Measurements from ENCODE around the gene RPAP2. TPM values are rescaled to one million over a fixed set of nuclear protein-coding genes. Genes with fewer than 3 reads are reported as not detected.

Gene RPAP2
- total RNA-seq, 1 donor = 8.7 TPM

GRCh38 chr1:92445865-92446264, 147.0 kb downstream of the RPAP2 start:
- Histone ChIP-seq H3K4me2 (ENCODE audit: insufficient read depth, low read length) (no peak overlapping the region), H3K27ac (ENCODE audit: low read depth, low read length) (no peak overlapping the region), H3K4me3 (ENCODE audit: insufficient read depth, low read length) (no peak overlapping the region), H4K20me1 (ENCODE audit: insufficient read depth, low read length) (no peaks in the 10 kb centered on the region), H3K4me1 (ENCODE audit: insufficient read depth, low read length) (peaks cover 2% of the 10 kb centered on the region), H3K27me3 (ENCODE audit: insufficient read depth, low read length) (no peaks in the 10 kb centered on the region), H3K9me3 (ENCODE audit: low read depth, low read length) (no peaks in the 10 kb centered on the region), H2AFZ (ENCODE audit: low read length) (no peak overlapping the region), H3K79me2 (ENCODE audit: insufficient read depth, low read length) (no peaks in the 10 kb centered on the region), H3K36me3 (ENCODE audit: insufficient read depth, low read length) (no peaks in the 10 kb centered on the region)
- no peak for TF ChIP-seq CTCF (IDR thresholded peaks at IDR 0.05; ENCODE audit: extremely low read depth, low read depth, low read length)
- DNase-seq (ENCODE audit: insufficient read length, low spot score, missing footprints) = no peak

- no peaks in the 10 kb centered on the region for H4K20me1 ChIP-seq (ENCODE audit: insufficient read depth, low read length)
- peak; percentile 89 for DNase-seq (ENCODE audit: insufficient read length, low spot score, missing footprints)
- H3K4me3 ChIP-seq (ENCODE audit: insufficient read depth, low read length) = peak overlapping the region; percentile 25
- H3K4me1 ChIP-seq (ENCODE audit: insufficient read depth, low read length) = peaks cover 2% of the 10 kb centered on the region
- H3K79me2 ChIP-seq (ENCODE audit: insufficient read depth, low read length) = no peaks in the 10 kb centered on the region
- no peak overlapping the region for H3K27ac ChIP-seq (ENCODE audit: low read depth, low read length)
- no peak for TF ChIP-seq CTCF (IDR thresholded peaks at IDR 0.05; ENCODE audit: extremely low read depth, low read depth, low read length)
- no peak overlapping the region for H2AFZ ChIP-seq (ENCODE audit: low read length)
- H3K4me2 ChIP-seq (ENCODE audit: insufficient read depth, low read length) = no peak overlapping the region
- no peaks in the 10 kb centered on the region for H3K9me3 ChIP-seq (ENCODE audit: low read depth, low read length)
- no peaks in the 10 kb centered on the region for H3K27me3 ChIP-seq (ENCODE audit: insufficient read depth, low read length)
- no peaks in the 10 kb centered on the region for H3K36me3 ChIP-seq (ENCODE audit: insufficient read depth, low read length)
Observed at GRCh38 chr1:92446546-92446945, 147.7 kb downstream of the RPAP2 start.

GRCh38 chr1:92447033-92447681, 148.3 kb downstream of the RPAP2 start:
- TF ChIP-seq CTCF (IDR thresholded peaks at IDR 0.05; ENCODE audit: extremely low read depth, low read depth, low read length) = no peak
- no peak overlapping the region for H2AFZ ChIP-seq (ENCODE audit: low read length)
- DNase-seq (ENCODE audit: insufficient read length, low spot score, missing footprints) = no peak
- no peaks in the 10 kb centered on the region for H3K9me3 ChIP-seq (ENCODE audit: low read depth, low read length)
- H3K36me3 ChIP-seq (ENCODE audit: insufficient read depth, low read length) = no peaks in the 10 kb centered on the region
- no peaks in the 10 kb centered on the region for H3K27me3 ChIP-seq (ENCODE audit: insufficient read depth, low read length)
- no peak overlapping the region for H3K4me2 ChIP-seq (ENCODE audit: insufficient read depth, low read length)
- H4K20me1 ChIP-seq (ENCODE audit: insufficient read depth, low read length) = no peaks in the 10 kb centered on the region
- no peak overlapping the region for H3K27ac ChIP-seq (ENCODE audit: low read depth, low read length)
- no peak overlapping the region for H3K4me3 ChIP-seq (ENCODE audit: insufficient read depth, low read length)
- H3K4me1 ChIP-seq (ENCODE audit: insufficient read depth, low read length) = peaks cover 2% of the 10 kb centered on the region
- no peaks in the 10 kb centered on the region for H3K79me2 ChIP-seq (ENCODE audit: insufficient read depth, low read length)

GRCh38 chr1:92447976-92448375, 149.1 kb downstream of the RPAP2 start:
- DNase-seq (ENCODE audit: insufficient read length, low spot score, missing footprints) = no peak
- H3K9me3 ChIP-seq (ENCODE audit: low read depth, low read length) = no peaks in the 10 kb centered on the region
- H3K4me2 ChIP-seq (ENCODE audit: insufficient read depth, low read length) = no peak overlapping the region
- no peak overlapping the region for H2AFZ ChIP-seq (ENCODE audit: low read length)
- H4K20me1 ChIP-seq (ENCODE audit: insufficient read depth, low read length) = no peaks in the 10 kb centered on the region
- no peak for TF ChIP-seq CTCF (IDR thresholded peaks at IDR 0.05; ENCODE audit: extremely low read depth, low read depth, low read length)
- H3K27ac ChIP-seq (ENCODE audit: low read depth, low read length) = no peak overlapping the region
- H3K36me3 ChIP-seq (ENCODE audit: insufficient read depth, low read length) = no peaks in the 10 kb centered on the region
- no peak overlapping the region for H3K4me3 ChIP-seq (ENCODE audit: insufficient read depth, low read length)
- peaks cover 2% of the 10 kb centered on the region for H3K4me1 ChIP-seq (ENCODE audit: insufficient read depth, low read length)
- H3K27me3 ChIP-seq (ENCODE audit: insufficient read depth, low read length) = no peaks in the 10 kb centered on the region
- no peaks in the 10 kb centered on the region for H3K79me2 ChIP-seq (ENCODE audit: insufficient read depth, low read length)

Small RNAs within 50 kb of the gene (small RNA-seq; reads per million reads assigned to genes)
- not detected for gene RN7SL824P

Other genes starting within 250 kb of the RPAP2 start
- 0.29 and 0.36 TPM in 2 replicates for gene SETSIP, start 223.6 kb upstream of the RPAP2 start, total RNA-seq
- 5.8 and 8.3 TPM in 2 replicates for gene BTBD8, start 218.7 kb upstream of the RPAP2 start, total RNA-seq
- gene C1orf146, start 81.1 kb upstream of the RPAP2 start, total RNA-seq = not detected in 2 replicates
- gene GLMN, start 72 bp upstream of the RPAP2 start, total RNA-seq = 10.9 and 15.0 TPM in 2 replicates
- gene GFI1, start 187.9 kb downstream of the RPAP2 start, total RNA-seq = under 0.01 TPM in 1 of 2 replicates, not detected in the other